Neural cell (in vitro differentiated cells): ENCODE data around the gene RUNX1. TPM values are rescaled to one million over a fixed set of nuclear protein-coding genes. Genes with fewer than 3 reads are reported as not detected.

Source experiments
- H2AFZ ChIP-seq: fragments of 200-600, 300-800 bp; sonication (generic), shearing (Covaris generic); 2 replicates; pipeline ENCODE4 v1.6.0; 2014; ENCODE audit warnings: low read depth, mild to moderate bottlenecking, antibody characterized with exemption, low read length, moderate library complexity
- H3F3A ChIP-seq: fragments of 200-600 bp; shearing (Covaris generic); 2 replicates; pipeline ENCODE4 v1.6.1; 2016; ENCODE audit warnings: mild to moderate bottlenecking, moderate library complexity, mixed read lengths, antibody characterized with exemption, low read length; ENCODE audit not compliant: insufficient read depth, poor library complexity, severe bottlenecking
- H3K27ac ChIP-seq: fragments of 200-600, 300-800 bp; sonication (generic), shearing (Covaris generic); 2 replicates; pipeline ENCODE4 v1.5.1; 2014; ENCODE audit warnings: mild to moderate bottlenecking, low read length, moderate library complexity
- H3K27me3 ChIP-seq: fragments of 300-800, 200-600 bp; sonication (generic), shearing (Covaris generic); 2 replicates; pipeline ENCODE4 v1.6.0; 2014; ENCODE audit warnings: mild to moderate bottlenecking, low read depth, low read length, moderate library complexity; ENCODE audit not compliant: insufficient read depth
- H3K36me3 ChIP-seq: fragments of 300-800, 200-600 bp; sonication (generic), shearing (Covaris generic); 2 replicates; pipeline ENCODE4 v1.5.1; 2014; ENCODE audit warnings: mild to moderate bottlenecking, antibody characterized with exemption, low read length, moderate library complexity; ENCODE audit not compliant: insufficient read depth
- H3K4me2 ChIP-seq: fragments of 300-800, 200-600 bp; sonication (generic), shearing (Covaris generic); 2 replicates; pipeline ENCODE4 v1.6.0; 2014; ENCODE audit warnings: mild to moderate bottlenecking, low read length
- H3K4me3 ChIP-seq: fragments of 300-800, 200-600 bp; sonication (generic), shearing (Covaris generic); 2 replicates; pipeline ENCODE4 v1.5.1; 2014; ENCODE audit warnings: mild to moderate bottlenecking, low read length, moderate library complexity
- H3K79me2 ChIP-seq: fragments of 200-600 bp; shearing (Covaris generic); replicated peaks from 2 replicates; pipeline ENCODE4 v1.6.0; 2014; ENCODE audit warnings: mild to moderate bottlenecking, low read length, moderate library complexity; ENCODE audit not compliant: insufficient read depth
- H3K9ac ChIP-seq: fragments of 300-800, 200-600 bp; sonication (generic), shearing (Covaris generic); 2 replicates; pipeline ENCODE4 v1.6.1; 2016; ENCODE audit warnings: mild to moderate bottlenecking, low read length, mixed read lengths
- H3K9me2 ChIP-seq: fragments of 200-600 bp; shearing (Covaris generic); 2 replicates; pipeline ENCODE4 v1.6.1; 2016; ENCODE audit warnings: mild to moderate bottlenecking, low read length, mixed read lengths; ENCODE audit not compliant: insufficient read depth
- H3K9me3 ChIP-seq: fragments of 200-600, 300-800 bp; sonication (generic), shearing (Covaris generic); 2 replicates; pipeline ENCODE4 v1.6.1; 2016; ENCODE audit warnings: mild to moderate bottlenecking, mixed run types, low read length, moderate library complexity, mixed read lengths
- H4K20me1 ChIP-seq: fragments of 200-600 bp; shearing (Covaris generic); 2 replicates; pipeline ENCODE4 v1.6.1; 2016; ENCODE audit warnings: mild to moderate bottlenecking, mixed run types; ENCODE audit not compliant: insufficient read depth
- CTCF ChIP-seq: fragments of 450-650 bp; IDR thresholded peaks from 2 replicates; pipeline ENCODE4 v1.5.1; 2014; ENCODE audit warnings: antibody characterized with exemption, mild to moderate bottlenecking, moderate library complexity; ENCODE audit not compliant: poor library complexity, severe bottlenecking
- EP300 ChIP-seq: fragments of 450-650 bp; conservative IDR thresholded peaks from 2 replicates; pipeline ENCODE4 v1.6.1; 2014; ENCODE audit warnings: antibody characterized with exemption, mild to moderate bottlenecking, moderate library complexity; ENCODE audit not compliant: poor library complexity, severe bottlenecking
- EZH2 ChIP-seq: fragments of 200-600, 300-800 bp; shearing (Covaris generic), sonication (generic); IDR thresholded peaks from 2 replicates; pipeline ENCODE4 v1.6.1; 2014; ENCODE audit warnings: antibody characterized with exemption, low read length, borderline replicate concordance, mild to moderate bottlenecking; ENCODE audit not compliant: insufficient read depth, poor library complexity, severe bottlenecking
- MXI1 ChIP-seq: fragments of 450-650 bp; conservative IDR thresholded peaks from 2 replicates; pipeline ENCODE4 v1.6.1; 2014; ENCODE audit warnings: antibody characterized with exemption, mild to moderate bottlenecking; ENCODE audit not compliant: poor library complexity, severe bottlenecking
- POLR2AphosphoS5 ChIP-seq: IDR thresholded peaks from 2 replicates; pipeline ENCODE4 v1.6.1; 2012
- RAD21 ChIP-seq: fragments of 450-650 bp; conservative IDR thresholded peaks from 2 replicates; pipeline ENCODE4 v1.6.1; 2014; ENCODE audit warnings: antibody characterized with exemption, mild to moderate bottlenecking, moderate library complexity
- REST ChIP-seq: IDR thresholded peaks from 2 replicates; pipeline ENCODE4 v1.6.1; 2012; ENCODE audit warnings: borderline replicate concordance
- SMC3 ChIP-seq: fragments of 450-650 bp; conservative IDR thresholded peaks from 2 replicates; pipeline ENCODE4 v1.6.1; 2014; ENCODE audit warnings: antibody characterized with exemption, mild to moderate bottlenecking, moderate library complexity; ENCODE audit not compliant: poor library complexity
- TAF1 ChIP-seq: IDR thresholded peaks from 2 replicates; pipeline ENCODE4 v1.6.1; 2012; ENCODE audit warnings: low read depth
- polyA plus RNA-seq: library from polyadenylated mRNA; depleted of rRNA; stranded (reverse); fragments of >200 nt; gene quantifications from 2 replicates; pipeline ENCODE4 v1.2.3, GENCODE V29; 2014

RUNX1 gene
- polyA plus RNA-seq, 1 donor from 2014 or later = not detected

- no peak for TF ChIP-seq REST
- no peak for TF ChIP-seq RAD21
- TF ChIP-seq CTCF = no peak
- no peak for TF ChIP-seq POLR2AphosphoS5
- no peak for TF ChIP-seq MXI1
- no peak for TF ChIP-seq EP300
- Histone ChIP-seq H3K27ac (no peak overlapping the region), H3K4me3 (no peak overlapping the region), H2AFZ (no peak overlapping the region), H3K9ac (no peak overlapping the region), H3K36me3 (no peaks in the 10 kb centered on the region), H3K9me3 (no peaks in the 10 kb centered on the region), H3K79me2 (no peaks in the 10 kb centered on the region), H3K9me2 (no peaks in the 10 kb centered on the region), H3K4me2 (no peak overlapping the region), H4K20me1 (no peaks in the 10 kb centered on the region), H3F3A (no peaks in the 10 kb centered on the region), H3K27me3 (peaks cover 69% of the 10 kb centered on the region)
Measured at GRCh38 chr21:34885125-34885524, 164.0 kb downstream of the RUNX1 start.

- Histone ChIP-seq H3K27ac (no peak overlapping the region), H3K9me3 (no peaks in the 10 kb centered on the region), H3K79me2 (no peaks in the 10 kb centered on the region), H3K4me2 (no peak overlapping the region), H3K9ac (no peak overlapping the region), H2AFZ (no peak overlapping the region), H3K9me2 (no peaks in the 10 kb centered on the region), H3K4me3 (no peak overlapping the region), H4K20me1 (no peaks in the 10 kb centered on the region), H3F3A (no peaks in the 10 kb centered on the region), H3K27me3 (peaks cover 63% of the 10 kb centered on the region), H3K36me3 (no peaks in the 10 kb centered on the region)
- no peak for TF ChIP-seq EZH2
- no peak for TF ChIP-seq POLR2AphosphoS5
- no peak for TF ChIP-seq RAD21
- no peak for TF ChIP-seq CTCF
- no peak for TF ChIP-seq TAF1
- TF ChIP-seq MXI1 = no peak
- TF ChIP-seq SMC3 = no peak
Measured at GRCh38 chr21:34884346-34884929, 164.7 kb downstream of the RUNX1 start.
